Rectal smooth muscle tissue (tissue), 1 donor: ENCODE measurements around the gene ICE2.
A peak's percentile ranks its signal among the peaks of the same experiment; 100 is the strongest.
"Not testable (repeated sequence)": the region's sequence is repeated elsewhere in the genome, so short reads cannot be mapped to it uniquely, and the experiment has no call there.

Source experiments
- H3K27ac ChIP-seq: one replicate; pipeline ENCODE4 v1.7.0; 2013; ENCODE audit warnings: low read depth, low read length, inconsistent platforms
- H3K27me3 ChIP-seq: one replicate; pipeline ENCODE4 v1.7.0; 2013; ENCODE audit warnings: low read length; ENCODE audit not compliant: control insufficient read depth, insufficient read depth
- H3K36me3 ChIP-seq: one replicate; pipeline ENCODE4 v1.7.0; 2013; ENCODE audit warnings: low read length; ENCODE audit not compliant: control insufficient read depth, insufficient read depth
- H3K4me1 ChIP-seq: one replicate; pipeline ENCODE4 v1.7.0; 2013; ENCODE audit warnings: low read length; ENCODE audit not compliant: control insufficient read depth, insufficient read depth
- H3K4me3 ChIP-seq: one replicate; pipeline ENCODE4 v1.7.0; 2013; ENCODE audit warnings: low read length
- H3K9ac ChIP-seq: one replicate; pipeline ENCODE4 v1.7.0; 2013; ENCODE audit warnings: low read length

The ICE2 gene

GRCh38 chr15:60411774-60412425 lies 67.0 kb downstream of the ICE2 start:
- no peak overlapping the region for H3K4me3 ChIP-seq
- no peaks in the 10 kb centered on the region for H3K27me3 ChIP-seq
- H3K27ac ChIP-seq, result no peak overlapping the region
- no peak overlapping the region for H3K9ac ChIP-seq
- H3K36me3 ChIP-seq, result no peaks in the 10 kb centered on the region
- H3K4me1 ChIP-seq, result no peaks in the 10 kb centered on the region

- not testable (repeated sequence) for H3K36me3 ChIP-seq, H3K27ac ChIP-seq, H3K27me3 ChIP-seq, H3K9ac ChIP-seq, H3K4me3 ChIP-seq, H3K4me1 ChIP-seq
These were observed 68.6 kb downstream of the ICE2 start for GRCh38 chr15:60410350-60410749.

- no peak overlapping the region for H3K27ac ChIP-seq
- H3K36me3 ChIP-seq, result no peaks in the 10 kb centered on the region
- H3K4me1 ChIP-seq, result no peaks in the 10 kb centered on the region
These were observed 70.4 kb downstream of the ICE2 start for GRCh38 chr15:60408463-60408981.

GRCh38 chr15:60407415-60407805 lies 71.5 kb downstream of the ICE2 start:
- Histone ChIP-seq H3K4me3 (no peak overlapping the region), H3K9ac (no peak overlapping the region), H3K36me3 (no peaks in the 10 kb centered on the region), H3K27me3 (no peaks in the 10 kb centered on the region), H3K27ac (peak overlapping the region; percentile 45), H3K4me1 (no peaks in the 10 kb centered on the region)

More at GRCh38 chr15:60408463-60408981, 70.4 kb downstream of the ICE2 start:
- Histone ChIP-seq H3K27me3 (no peaks in the 10 kb centered on the region), H3K4me3 (no peak overlapping the region), H3K9ac (no peak overlapping the region)

GRCh38 chr15:60406513-60407414 lies 72.2 kb downstream of the ICE2 start:
- Histone ChIP-seq H3K4me3 (no peak overlapping the region), H3K27ac (peak overlapping the region; percentile 45), H3K4me1 (no peaks in the 10 kb centered on the region), H3K27me3 (no peaks in the 10 kb centered on the region), H3K36me3 (no peaks in the 10 kb centered on the region), H3K9ac (no peak overlapping the region)

- no peak overlapping the region for H3K27ac ChIP-seq
- no peaks in the 10 kb centered on the region for H3K27me3 ChIP-seq
- no peak overlapping the region for H3K9ac ChIP-seq
- no peaks in the 10 kb centered on the region for H3K36me3 ChIP-seq
- H3K4me3 ChIP-seq, result no peak overlapping the region
- no peaks in the 10 kb centered on the region for H3K4me1 ChIP-seq
These were observed 73.5 kb downstream of the ICE2 start for GRCh38 chr15:60405399-60405798.

- not testable (repeated sequence) for H3K27me3 ChIP-seq, H3K27ac ChIP-seq, H3K36me3 ChIP-seq, H3K4me1 ChIP-seq, H3K4me3 ChIP-seq, H3K9ac ChIP-seq
These were observed 74.6 kb downstream of the ICE2 start for GRCh38 chr15:60404351-60404750.

- Histone ChIP-seq H3K9ac (no peak overlapping the region), H3K4me3 (no peak overlapping the region), H3K4me1 (peaks cover 2% of the 10 kb centered on the region), H3K27ac (no peak overlapping the region), H3K27me3 (no peaks in the 10 kb centered on the region), H3K36me3 (no peaks in the 10 kb centered on the region)
These were observed 78.0 kb downstream of the ICE2 start for GRCh38 chr15:60400944-60401343.

- Histone ChIP-seq H3K4me1 (peaks cover 9% of the 10 kb centered on the region), H3K27ac (peak overlapping the region; percentile 48), H3K27me3 (no peaks in the 10 kb centered on the region), H3K4me3 (no peak overlapping the region), H3K9ac (no peak overlapping the region), H3K36me3 (no peaks in the 10 kb centered on the region)
These were observed 79.0 kb downstream of the ICE2 start for GRCh38 chr15:60399931-60400330.

- H3K4me1 ChIP-seq, result peaks cover 10% of the 10 kb centered on the region
- no peaks in the 10 kb centered on the region for H3K27me3 ChIP-seq
- H3K9ac ChIP-seq, result no peak overlapping the region
- no peaks in the 10 kb centered on the region for H3K36me3 ChIP-seq
- peak overlapping the region; percentile 48 for H3K27ac ChIP-seq
- peak overlapping the region; percentile 71 for H3K4me3 ChIP-seq
These were observed 79.6 kb downstream of the ICE2 start for GRCh38 chr15:60399246-60399915.

- Histone ChIP-seq H3K36me3 (no peaks in the 10 kb centered on the region), H3K27ac (peak within 1 kb of the TSS; percentile 91), H3K4me1 (peaks cover 23% of the 10 kb centered on the region), H3K4me3 (peak within 1 kb of the TSS; percentile 90), H3K9ac (peak within 1 kb of the TSS; percentile 89), H3K27me3 (no peaks in the 10 kb centered on the region)
These were observed 81.0 kb downstream of the ICE2 start, which contains the start of gene ANXA2 for GRCh38 chr15:60397772-60398445. ANXA2 (minus strand) TSS chr15:60397986; CDS start chr15:60386075, 11,911 bp downstream.
